GM12878 (cell line): ENCODE measurements around the gene FRMPD2. TPM values are rescaled to one million over a fixed set of nuclear protein-coding genes. Genes with fewer than 3 reads are reported as not detected.
A peak's percentile ranks its signal among the peaks of the same experiment; 100 is the strongest.

Experiments used
- ATAC-seq: fragments of 200-7000 bp; cut with Tn5 transposase; 3 replicates; pipeline ENCODE4 v1.9.1; 2020; ENCODE audit warnings: mild to moderate bottlenecking, moderate library complexity
- BruUV-seq: library from RNA; stranded (reverse); fragments of 400-500 nt; replicated peaks from 2 replicates; lab custom pipeline; 2021; lab: Mats Ljungman, UMichigan
- CTCF ChIA-PET: fragments of 300-600 bp; sonication (Branson Sonifier 250); formaldehyde crosslinking; extraction: SDS; loops from one replicate; lab custom pipeline; 2021; ENCODE audit warnings: inconsistent platforms; lab: Yijun Ruan, JAX
- POLR2A ChIA-PET: fragments of 350-600 bp; formaldehyde crosslinking; extraction: SDS; loops from one replicate; lab custom pipeline; 2021; ENCODE audit warnings: inconsistent platforms; lab: Charles Lee
- RAD21 ChIA-PET: fragments of 300-600 bp; sonication (Branson Sonifier 250); formaldehyde crosslinking; loops from one replicate; lab custom pipeline; 2023; ENCODE audit warnings: antibody characterized with exemption; ENCODE audit not compliant: unreplicated experiment; lab: Charles Lee
- SMC1A ChIA-PET: fragments of 300-600 bp; sonication (Branson Sonifier 250); formaldehyde crosslinking; loops from one replicate; lab custom pipeline; 2023; ENCODE audit not compliant: unreplicated experiment, uncharacterized antibody; lab: Charles Lee
- DNase-seq: peaks from one replicate; pipeline ENCODE4 v3.0.0-alpha.2; 2011; ENCODE audit warnings: low read depth, low spot score
- FAIRE-seq: peaks from 3 replicates; lab custom pipeline; 2011; peaks lifted over from hg19 to GRCh38; lab: Jason Lieb, UNC
- H2AFZ ChIP-seq: 2 replicates; pipeline ENCODE4 v1.6.0; 2011; ENCODE audit warnings: low read depth, low read length, control low read depth; ENCODE audit not compliant: control insufficient read depth
- H3K27ac ChIP-seq: 2 replicates; pipeline ENCODE4 v1.5.1; 2011; ENCODE audit warnings: control low read depth; ENCODE audit not compliant: control insufficient read depth, insufficient read depth
- H3K27me3 ChIP-seq, 2 experiments: replicated peaks in 1 of 2; 2 replicates each; pipeline versions ENCODE4 v1.6.0 to v1.6.1; 2011; ENCODE audit warnings: low read length in 1 of 2; ENCODE audit not compliant: control insufficient read depth in 2 of 2, insufficient read depth in 2 of 2
- H3K36me3 ChIP-seq, 2 experiments: 2 replicates each; pipeline ENCODE4 v1.5.1; 2011; ENCODE audit warnings: low read length in 1 of 2; ENCODE audit not compliant: control insufficient read depth in 2 of 2, insufficient read depth in 2 of 2
- H3K4me1 ChIP-seq: 2 replicates; pipeline ENCODE4 v1.6.1; 2011; ENCODE audit warnings: mild to moderate bottlenecking, low read length, moderate library complexity, mixed read lengths; ENCODE audit not compliant: control insufficient read depth, insufficient read depth
- H3K4me2 ChIP-seq: 2 replicates; pipeline ENCODE4 v1.6.0; 2011; ENCODE audit warnings: control low read depth; ENCODE audit not compliant: control insufficient read depth, insufficient read depth
- H3K4me3 ChIP-seq: fragments of 200-600 bp; sonication (generic); 2 replicates; pipeline ENCODE4 v1.5.1; 2016
- H3K79me2 ChIP-seq: 2 replicates; pipeline ENCODE4 v1.6.0; 2011; ENCODE audit warnings: low read length; ENCODE audit not compliant: control insufficient read depth, insufficient read depth
- H3K9ac ChIP-seq: 2 replicates; pipeline ENCODE4 v1.8.0; 2011; ENCODE audit warnings: low read length, control low read depth, mixed read lengths; ENCODE audit not compliant: control insufficient read depth, insufficient read depth
- H3K9me3 ChIP-seq: replicated peaks from 3 replicates; pipeline ENCODE4 v1.5.1; 2011; ENCODE audit warnings: mild to moderate bottlenecking, low read length; ENCODE audit not compliant: control insufficient read depth, insufficient read depth
- H4K20me1 ChIP-seq: 2 replicates; pipeline ENCODE4 v1.6.0; 2011; ENCODE audit not compliant: control insufficient read depth, insufficient read depth
- MLLT1 ChIP-seq: fragments of 450-650 bp; IDR thresholded peaks from 2 replicates; pipeline ENCODE4 v1.6.1; 2016; ENCODE audit warnings: mild to moderate bottlenecking
- TBL1XR1 ChIP-seq: IDR thresholded peaks from 2 replicates; pipeline ENCODE4 v1.6.1; 2012; ENCODE audit warnings: low read depth, low read length, improper control_type of control experiment
- WGBS: methylation state at CpG from one replicate; pipeline ENCODE4 v1.1.6; 2016; ENCODE audit warnings: low lambda C conversion rate; ENCODE audit not compliant: insufficient replicate concordance, insufficient coverage; ENCODE audit errors: missing lambda C conversion rate; 5-methylcytosine and 5-hydroxymethylcytosine counted together
- in situ Hi-C: fragments of 300-500 bp; cut with MboI; formaldehyde crosslinking; loops from 9 replicates; pipeline ENCODE4 v1.14.3; 2018; ENCODE audit warnings: mixed read lengths
- intact Hi-C: fragments of 100-400 bp; cut with micrococcal nuclease; formaldehyde crosslinking; loops from one replicate; pipeline ENCODE4 v1.14.2; 2022; ENCODE audit not compliant: unreplicated experiment
- polyA plus RNA-seq, 11 experiments: library from polyadenylated mRNA; depleted of rRNA in 4 of 11; unstranded in 6 of 11; stranded (reverse) in 5 of 11; fragments of >200 nt; fragmentation: Nextera tagmentation in 4 of 11; fragmentation: Illumina TruSeq in 1 of 11; extraction: Ambion mirVana in 4 of 11; extraction: Trizol in 1 of 11; gene quantifications; 1 replicate in 1 of 11; 2 replicates in 10 of 11; pipeline versions ENCODE4 v1.2.1 to v1.2.3, GENCODE V29; 2011 to 2016; ENCODE audit warnings: inconsistent platforms in 2 of 11, missing spikeins in 2 of 11, low read depth in 1 of 11
- total RNA-seq, 4 experiments: library from RNA; depleted of rRNA in 3 of 4; stranded (reverse); fragments of >200 nt in 3 of 4; fragmentation: Illumina TruSeq in 1 of 4; extraction: Trizol in 1 of 4; gene quantifications; 2 replicates each; pipeline versions ENCODE4 v1.2.1 to v1.2.3, GENCODE V29; 2013 to 2021
- TF ChIP-seq, protein P1 (sequence below): fragments of 450-650 bp; formaldehyde crosslinking; IDR thresholded peaks from 2 replicates; pipeline ENCODE4 v1.4.0; 2020; ENCODE audit warnings: mild to moderate bottlenecking, moderate library complexity

The FRMPD2 gene
- total and polyA plus RNA-seq, 10 of the 15 experiments (the other 5 are each of a cell fraction or from before 2014, with no cell fraction given) = 0.38 to 5.7 (median 1.4) TPM

- DNase-seq (no peak), ATAC-seq (no peak), FAIRE-seq (no peak)
- no peak overlapping the region for H3K27ac ChIP-seq
- SMC1A ChIA-PET = interaction anchor here (0.6 to 8.0 kb wide), 19 partner anchors 12 to 93 kb away, joined by 3 to 87 read pairs (median 4); partner anchors contain the start of gene FRMPD2
- H2AFZ ChIP-seq = no peak overlapping the region
- no TSS peak for BruUV-seq
- POLR2A ChIA-PET = interaction anchor here (1.0 to 6.7 kb wide), 3 partner anchors 12 to 15 kb away, joined by 4 to 43 read pairs (median 10); no protein-coding TSS in a partner anchor
- H3K9ac ChIP-seq = no peak overlapping the region
- H4K20me1 ChIP-seq = no peaks in the 10 kb centered on the region
- in situ Hi-C loops = no loop called here
- no peak overlapping the region for H3K4me3 ChIP-seq
- no peak overlapping the region for H3K4me2 ChIP-seq
- H3K79me2 ChIP-seq = no peaks in the 10 kb centered on the region
- H3K36me3 ChIP-seq = no peaks in the 10 kb centered on the region
- RAD21 ChIA-PET = interaction anchor here (0.6 to 5.2 kb wide), 11 partner anchors 11 to 89 kb away, joined by 3 to 45 read pairs (median 4); partner anchors contain the start of gene FRMPD2
- no peaks in the 10 kb centered on the region for H3K27me3 ChIP-seq
- intact Hi-C loops = no loop called here
- peaks cover 28% of the 10 kb centered on the region for H3K4me1 ChIP-seq
- CTCF ChIA-PET = interaction anchor here (0.6 to 6.2 kb wide), 29 partner anchors 8 to 1402 kb away, joined by 3 to 87 read pairs (median 4); partner anchors contain the start of gene MAPK8
- peaks cover 2% of the 10 kb centered on the region; the same call in 2 of the 3 replicates for H3K9me3 ChIP-seq
- WGBS = 96% methylated on average over 9 of the region's 9 CpGs
- TF ChIP-seq, protein P1, sequence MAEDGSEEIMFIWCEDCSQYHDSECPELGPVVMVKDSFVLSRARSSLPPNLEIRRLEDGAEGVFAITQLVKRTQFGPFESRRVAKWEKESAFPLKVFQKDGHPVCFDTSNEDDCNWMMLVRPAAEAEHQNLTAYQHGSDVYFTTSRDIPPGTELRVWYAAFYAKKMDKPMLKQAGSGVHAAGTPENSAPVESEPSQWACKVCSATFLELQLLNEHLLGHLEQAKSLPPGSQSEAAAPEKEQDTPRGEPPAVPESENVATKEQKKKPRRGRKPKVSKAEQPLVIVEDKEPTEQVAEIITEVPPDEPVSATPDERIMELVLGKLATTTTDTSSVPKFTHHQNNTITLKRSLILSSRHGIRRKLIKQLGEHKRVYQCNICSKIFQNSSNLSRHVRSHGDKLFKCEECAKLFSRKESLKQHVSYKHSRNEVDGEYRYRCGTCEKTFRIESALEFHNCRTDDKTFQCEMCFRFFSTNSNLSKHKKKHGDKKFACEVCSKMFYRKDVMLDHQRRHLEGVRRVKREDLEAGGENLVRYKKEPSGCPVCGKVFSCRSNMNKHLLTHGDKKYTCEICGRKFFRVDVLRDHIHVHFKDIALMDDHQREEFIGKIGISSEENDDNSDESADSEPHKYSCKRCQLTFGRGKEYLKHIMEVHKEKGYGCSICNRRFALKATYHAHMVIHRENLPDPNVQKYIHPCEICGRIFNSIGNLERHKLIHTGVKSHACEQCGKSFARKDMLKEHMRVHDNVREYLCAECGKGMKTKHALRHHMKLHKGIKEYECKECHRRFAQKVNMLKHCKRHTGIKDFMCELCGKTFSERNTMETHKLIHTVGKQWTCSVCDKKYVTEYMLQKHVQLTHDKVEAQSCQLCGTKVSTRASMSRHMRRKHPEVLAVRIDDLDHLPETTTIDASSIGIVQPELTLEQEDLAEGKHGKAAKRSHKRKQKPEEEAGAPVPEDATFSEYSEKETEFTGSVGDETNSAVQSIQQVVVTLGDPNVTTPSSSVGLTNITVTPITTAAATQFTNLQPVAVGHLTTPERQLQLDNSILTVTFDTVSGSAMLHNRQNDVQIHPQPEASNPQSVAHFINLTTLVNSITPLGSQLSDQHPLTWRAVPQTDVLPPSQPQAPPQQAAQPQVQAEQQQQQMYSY (CRISPR knock-in tag) = no peak
- TF ChIP-seq TBL1XR1 = no peak
- 0 out of 2 replicates have a peak, but pooled peaks have one; percentile 36 for TF ChIP-seq MLLT1
Measured at GRCh38 chr10:48290286-48290685, 15.8 kb upstream of the FRMPD2 start.
